ENCODE results near the gene CCDC83. TPM values are rescaled to one million over a fixed set of nuclear protein-coding genes. Genes with fewer than 3 reads are reported as not detected.
"Not testable (repeated sequence)": the region's sequence is repeated elsewhere in the genome, so short reads cannot be mapped to it uniquely, and the experiment has no call there.

Gene CCDC83
- total RNA-seq, 2 experiments from 2014 or later, result not detected

- H3K27me3 Mint-ChIP-seq, result peaks cover 5% of the 10 kb centered on the region
- H3K4me3 Mint-ChIP-seq, result no peak overlapping the region
- ChIA-PET POLR2A (no interaction called here), CTCF (interaction anchor here (1.6 to 1.7 kb wide), 3 partner anchors 10 to 33 kb away, joined by 3 to 4 read pairs (median 3); partner anchors contain the start of gene CCDC83)
- H3K9me3 Mint-ChIP-seq, result peaks cover 4% of the 10 kb centered on the region
- peaks cover 52% of the 10 kb centered on the region for H3K4me1 Mint-ChIP-seq
- no peak overlapping the region for H3K27ac Mint-ChIP-seq
- no peak for DNase-seq
- H3K36me3 Mint-ChIP-seq (ENCODE audit: low read depth), result peaks cover 11% of the 10 kb centered on the region
Observed at GRCh38 chr11:85821636-85822035, 33.5 kb upstream of the CCDC83 start.

- no peak for DNase-seq
- H3K27ac Mint-ChIP-seq, result peak overlapping the region; percentile 68
- H3K4me3 Mint-ChIP-seq, result no peak overlapping the region
- CTCF ChIA-PET, result interaction anchor here (1.1 to 1.7 kb wide), 2 partner anchors 9 to 123 kb away, joined by 3 to 4 read pairs; no protein-coding TSS in a partner anchor
- POLR2A ChIA-PET, result no interaction called here
- peaks cover 4% of the 10 kb centered on the region for H3K9me3 Mint-ChIP-seq
- H3K27me3 Mint-ChIP-seq, result peaks cover 5% of the 10 kb centered on the region
- peaks cover 64% of the 10 kb centered on the region for H3K4me1 Mint-ChIP-seq
- H3K36me3 Mint-ChIP-seq (ENCODE audit: low read depth), result peaks cover 11% of the 10 kb centered on the region
Observed at GRCh38 chr11:85822814-85823213, 32.4 kb upstream of the CCDC83 start.

- ChIA-PET POLR2A (interaction anchor here (0.6 kb wide), 1 partner anchor 124 kb away, joined by 3 read pairs; no protein-coding TSS in a partner anchor), CTCF (interaction anchor here (1.1 to 3.7 kb wide), 6 partner anchors 9 to 128 kb away, joined by 3 to 10 read pairs (median 5); partner anchors contain the start of genes CCDC83 and SYTL2)
- peaks cover 5% of the 10 kb centered on the region for H3K27me3 Mint-ChIP-seq
- peak; percentile 88 for DNase-seq
- peak overlapping the region; percentile 17 for H3K4me3 Mint-ChIP-seq
- H3K4me1 Mint-ChIP-seq, result peaks cover 73% of the 10 kb centered on the region
- H3K36me3 Mint-ChIP-seq (ENCODE audit: low read depth), result peaks cover 11% of the 10 kb centered on the region
- peak overlapping the region; percentile 84 for H3K27ac Mint-ChIP-seq
- peaks cover 4% of the 10 kb centered on the region for H3K9me3 Mint-ChIP-seq
Observed at GRCh38 chr11:85823816-85824215, 31.4 kb upstream of the CCDC83 start.

GRCh38 chr11:85825616-85826015, 29.6 kb upstream of the CCDC83 start:
- DNase-seq, result no peak
- Mint-ChIP-seq H3K36me3 (ENCODE audit: low read depth) (peaks cover 12% of the 10 kb centered on the region), H3K27ac (peak overlapping the region; percentile 26), H3K27me3 (no peaks in the 10 kb centered on the region), H3K9me3 (peaks cover 4% of the 10 kb centered on the region), H3K4me1 (peaks cover 77% of the 10 kb centered on the region), H3K4me3 (no peak overlapping the region)
- CTCF ChIA-PET, result interaction anchor here (0.8 to 3.7 kb wide), 3 partner anchors 15 to 29 kb away, joined by 3 to 10 read pairs (median 10); partner anchors contain the start of genes CCDC83 and SYTL2
- POLR2A ChIA-PET, result interaction anchor here (1.0 kb wide), 1 partner anchor 198 kb away, joined by 4 read pairs; the partner anchor contains the start of gene TMEM126B

GRCh38 chr11:85826116-85826855, 28.9 kb upstream of the CCDC83 start:
- no peaks in the 10 kb centered on the region for H3K27me3 Mint-ChIP-seq
- peaks cover 10% of the 10 kb centered on the region for H3K36me3 Mint-ChIP-seq (ENCODE audit: low read depth)
- CTCF ChIA-PET, result interaction anchor here (0.6 to 3.7 kb wide), 7 partner anchors 9 to 126 kb away, joined by 3 to 10 read pairs (median 3); partner anchors contain the start of genes CCDC83 and SYTL2
- POLR2A ChIA-PET, result interaction anchor here (1.0 kb wide), 1 partner anchor 198 kb away, joined by 4 read pairs; the partner anchor contains the start of gene TMEM126B
- no peak overlapping the region for H3K4me3 Mint-ChIP-seq
- DNase-seq, result peak; percentile 26
- H3K9me3 Mint-ChIP-seq, result peaks cover 3% of the 10 kb centered on the region
- peak overlapping the region; percentile 81 for H3K27ac Mint-ChIP-seq
- H3K4me1 Mint-ChIP-seq, result peaks cover 74% of the 10 kb centered on the region

- peaks cover 1% of the 10 kb centered on the region for H3K36me3 Mint-ChIP-seq (ENCODE audit: low read depth)
- ChIA-PET POLR2A (no interaction called here), CTCF (interaction anchor here (0.6 to 3.7 kb wide), 7 partner anchors 11 to 988 kb away, joined by 3 to 10 read pairs (median 3); partner anchors contain the start of genes CCDC83 and SYTL2)
- H3K4me3 Mint-ChIP-seq, result no peak overlapping the region
- peak overlapping the region; percentile 79 for H3K27ac Mint-ChIP-seq
- H3K4me1 Mint-ChIP-seq, result peaks cover 57% of the 10 kb centered on the region
- H3K27me3 Mint-ChIP-seq, result no peaks in the 10 kb centered on the region
- no peaks in the 10 kb centered on the region for H3K9me3 Mint-ChIP-seq
- DNase-seq, result peak; percentile 70
Observed at GRCh38 chr11:85827748-85828639, 27.2 kb upstream of the CCDC83 start.

- H3K9me3 Mint-ChIP-seq, result no peaks in the 10 kb centered on the region
- no peaks in the 10 kb centered on the region for H3K27me3 Mint-ChIP-seq
- peaks cover 52% of the 10 kb centered on the region for H3K4me1 Mint-ChIP-seq
- H3K27ac Mint-ChIP-seq, result no peak overlapping the region
- CTCF ChIA-PET, result interaction anchor here (0.6 to 2.3 kb wide), 3 partner anchors 14 to 989 kb away, joined by 3 to 5 read pairs (median 3); no protein-coding TSS in a partner anchor
- POLR2A ChIA-PET, result no interaction called here
- no peak for DNase-seq
- H3K4me3 Mint-ChIP-seq, result no peak overlapping the region
- H3K36me3 Mint-ChIP-seq (ENCODE audit: low read depth), result peaks cover 1% of the 10 kb centered on the region
Observed at GRCh38 chr11:85828640-85828978, 26.6 kb upstream of the CCDC83 start.

GRCh38 chr11:85829172-85829571, 26.0 kb upstream of the CCDC83 start:
- Mint-ChIP-seq H3K4me1 (peaks cover 46% of the 10 kb centered on the region), H3K36me3 (ENCODE audit: low read depth) (peaks cover 1% of the 10 kb centered on the region), H3K9me3 (no peaks in the 10 kb centered on the region), H3K27me3 (no peaks in the 10 kb centered on the region), H3K27ac (no peak overlapping the region), H3K4me3 (no peak overlapping the region)
- POLR2A ChIA-PET, result no interaction called here
- no peak for DNase-seq
- CTCF ChIA-PET, result interaction anchor here (0.6 to 2.3 kb wide), 3 partner anchors 13 to 990 kb away, joined by 3 to 5 read pairs (median 3); no protein-coding TSS in a partner anchor

GRCh38 chr11:85831050-85831449, 24.1 kb upstream of the CCDC83 start:
- peaks cover 30% of the 10 kb centered on the region for H3K4me1 Mint-ChIP-seq
- CTCF ChIA-PET, result interaction anchor here (1.1 to 1.3 kb wide), 3 partner anchors 9 to 23 kb away, joined by 3 to 4 read pairs (median 3); no protein-coding TSS in a partner anchor
- POLR2A ChIA-PET, result no interaction called here
- no peak for DNase-seq
- no peaks in the 10 kb centered on the region for H3K27me3 Mint-ChIP-seq
- H3K36me3 Mint-ChIP-seq (ENCODE audit: low read depth), result peaks cover 3% of the 10 kb centered on the region
- no peak overlapping the region for H3K27ac Mint-ChIP-seq
- no peak overlapping the region for H3K4me3 Mint-ChIP-seq
- peaks cover 9% of the 10 kb centered on the region for H3K9me3 Mint-ChIP-seq

- peaks cover 4% of the 10 kb centered on the region for H3K36me3 Mint-ChIP-seq (ENCODE audit: low read depth)
- no peak overlapping the region for H3K27ac Mint-ChIP-seq
- peaks cover 16% of the 10 kb centered on the region for H3K9me3 Mint-ChIP-seq
- no peaks in the 10 kb centered on the region for H3K27me3 Mint-ChIP-seq
- DNase-seq, result no peak
- H3K4me3 Mint-ChIP-seq, result no peak overlapping the region
- ChIA-PET POLR2A (no interaction called here), CTCF (interaction anchor here (0.7 kb wide), 1 partner anchor 60 kb away, joined by 3 read pairs; no protein-coding TSS in a partner anchor)
- no peaks in the 10 kb centered on the region for H3K4me1 Mint-ChIP-seq
Observed at GRCh38 chr11:85835263-85835662, 19.9 kb upstream of the CCDC83 start.

- no peak overlapping the region for H3K27ac Mint-ChIP-seq
- H3K36me3 Mint-ChIP-seq (ENCODE audit: low read depth), result peaks cover 4% of the 10 kb centered on the region
- no peak for DNase-seq
Observed at GRCh38 chr11:85835729-85836128, 19.5 kb upstream of the CCDC83 start.

GRCh38 chr11:85840932-85841331, 14.3 kb upstream of the CCDC83 start:
- DNase-seq, H3K4me3 Mint-ChIP-seq, H3K27ac Mint-ChIP-seq, H3K27me3 Mint-ChIP-seq, POLR2A ChIA-PET, H3K4me1 Mint-ChIP-seq: not testable (repeated sequence)
- Mint-ChIP-seq H3K9me3 (peaks cover 18% of the 10 kb centered on the region), H3K36me3 (ENCODE audit: low read depth) (peaks cover 11% of the 10 kb centered on the region)
- CTCF ChIA-PET, result interaction anchor here (1.1 to 1.7 kb wide), 3 partner anchors 14 to 203 kb away, joined by 3 to 4 read pairs (median 3); no protein-coding TSS in a partner anchor

More at GRCh38 chr11:85835729-85836128, 19.5 kb upstream of the CCDC83 start:
- CTCF ChIA-PET, result no interaction called here
- H3K4me1 Mint-ChIP-seq, result no peaks in the 10 kb centered on the region
- no peaks in the 10 kb centered on the region for H3K27me3 Mint-ChIP-seq
- POLR2A ChIA-PET, result no interaction called here
- H3K4me3 Mint-ChIP-seq, result no peak overlapping the region
- peaks cover 16% of the 10 kb centered on the region for H3K9me3 Mint-ChIP-seq
